GM10847 (cell line): ENCODE results near the gene SYNC.

Experiments used
- POLR2A ChIP-seq: IDR thresholded peaks from 2 replicates; pipeline ENCODE4 v1.6.1; 2011; ENCODE audit not compliant: insufficient read length; ENCODE audit errors: extremely low read depth

SYNC gene

GRCh38 chr1:32702599-32703478, at the start of gene SYNC:
Gene SYNC, minus strand, starts transcription at chr1:32702770. Its CDS starts 110 bp downstream, at chr1:32702660.
- no peak for TF ChIP-seq POLR2A

GRCh38 chr1:32749771-32750170, 47.2 kb upstream of the SYNC start:
- no peak for TF ChIP-seq POLR2A

DNA sequence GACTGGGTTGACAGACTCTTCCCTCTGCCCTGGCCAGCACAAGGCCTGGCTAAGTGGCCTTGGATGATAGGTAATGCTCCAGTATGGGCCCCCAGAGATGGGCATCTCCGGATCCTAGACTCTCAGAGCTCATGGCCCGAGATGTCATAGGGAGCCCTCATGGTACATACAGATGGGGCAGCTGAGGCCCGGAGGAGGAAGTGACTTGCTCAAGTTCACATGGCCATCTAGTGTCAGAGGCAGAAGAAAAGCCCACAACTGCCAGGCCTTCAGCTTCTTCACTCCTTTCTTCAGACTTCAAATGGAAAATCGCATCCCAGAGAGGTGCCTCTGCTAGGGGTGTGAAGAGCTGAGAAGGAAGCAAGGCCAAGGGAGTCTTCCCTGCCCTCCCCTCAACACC, 46.8 kb upstream of the SYNC start:
- TF ChIP-seq POLR2A = no peak

- TF ChIP-seq POLR2A = no peak
Observed at GRCh38 chr1:32748926-32749325, 46.4 kb upstream of the SYNC start.

DNA sequence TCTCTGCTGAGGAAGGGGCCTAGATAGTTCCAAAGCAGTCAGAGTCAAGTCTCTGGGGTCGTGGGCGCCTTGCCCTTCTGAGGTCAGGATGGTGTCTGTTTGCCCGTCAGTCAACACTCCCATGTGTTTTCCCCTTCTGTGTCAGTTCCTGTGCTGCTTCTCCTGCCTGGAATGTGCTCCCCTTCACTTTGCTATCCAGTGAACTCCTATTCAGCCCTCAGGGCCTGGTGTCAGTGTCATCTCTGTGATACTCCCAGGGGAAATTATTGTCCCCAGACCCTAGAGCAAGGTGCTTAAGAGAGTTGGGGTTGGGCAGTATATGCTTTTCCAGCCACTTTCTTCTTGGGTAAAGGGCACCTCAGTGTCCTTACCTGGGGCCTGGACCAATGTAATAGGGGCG, 45.8 kb upstream of the SYNC start:
- TF ChIP-seq POLR2A = no peak

DNA sequence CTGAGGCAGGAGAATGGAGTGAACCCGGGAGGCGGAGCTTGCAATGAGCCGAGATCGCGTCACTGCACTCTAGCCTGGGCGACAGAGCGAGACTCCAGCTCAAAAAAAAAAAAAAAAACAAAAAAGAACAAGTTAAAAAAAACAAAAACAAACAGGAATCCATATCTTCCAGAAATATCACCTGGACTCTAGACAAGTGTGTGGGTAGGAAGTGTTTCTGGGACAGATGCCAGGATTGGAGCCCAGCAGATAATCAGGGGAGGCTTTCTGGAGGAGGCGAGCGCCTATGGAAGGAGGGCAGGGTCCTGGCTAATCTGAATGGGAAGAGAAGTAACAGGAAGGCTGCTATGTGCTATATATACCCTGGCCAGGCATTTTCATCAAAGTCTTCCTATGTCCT, 43.6 kb upstream of the SYNC start:
- TF ChIP-seq POLR2A = no peak

GRCh38 chr1:32744071-32744425, 41.5 kb upstream of the SYNC start:
- no peak for TF ChIP-seq POLR2A

- TF ChIP-seq POLR2A = no peak
Observed at GRCh38 chr1:32743380-32744070, 41.0 kb upstream of the SYNC start.

DNA sequence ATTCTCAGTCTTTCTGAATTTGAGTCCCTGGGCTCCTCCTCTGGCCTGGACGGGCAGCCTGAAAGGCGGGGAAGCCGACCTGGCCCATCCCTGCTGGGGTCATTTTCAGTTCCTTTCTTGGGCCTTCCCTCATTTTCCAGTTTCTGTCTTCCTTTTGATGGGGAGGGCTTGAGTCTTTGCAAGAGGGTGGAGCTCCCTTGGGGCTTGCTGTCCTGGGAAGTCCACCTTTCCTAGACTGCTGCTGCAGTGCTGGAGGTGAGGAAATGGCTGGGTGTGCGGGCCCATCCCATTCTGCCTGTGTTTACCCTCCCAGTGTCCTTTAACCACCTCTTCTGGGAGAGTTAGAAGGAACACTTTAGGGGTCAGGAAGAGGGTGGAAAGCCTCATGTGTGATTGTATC, 40.4 kb upstream of the SYNC start:
- TF ChIP-seq POLR2A = no peak

GRCh38 chr1:32742199-32742947, 39.8 kb upstream of the SYNC start:
- no peak for TF ChIP-seq POLR2A

GRCh38 chr1:32741413-32742198, 39.0 kb upstream of the SYNC start:
- no peak for TF ChIP-seq POLR2A

DNA sequence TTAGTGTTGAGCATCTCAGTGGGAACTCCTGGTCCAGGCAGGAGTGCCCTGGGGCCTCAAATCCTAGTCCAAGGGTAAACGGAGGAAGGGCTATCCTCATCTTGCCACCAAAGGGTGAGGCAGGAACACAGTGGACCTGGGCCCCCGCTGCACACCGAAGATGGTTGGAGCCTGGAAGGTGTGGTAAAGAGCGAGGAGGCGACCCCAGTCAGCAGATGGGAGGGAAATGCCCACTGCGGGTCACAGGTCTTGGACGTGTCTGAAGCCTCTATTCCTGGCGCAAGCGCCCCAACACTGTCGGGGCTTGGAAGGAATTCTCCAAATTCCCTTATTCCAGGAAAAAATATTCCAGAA, 38.5 kb upstream of the SYNC start:
- TF ChIP-seq POLR2A = no peak

DNA sequence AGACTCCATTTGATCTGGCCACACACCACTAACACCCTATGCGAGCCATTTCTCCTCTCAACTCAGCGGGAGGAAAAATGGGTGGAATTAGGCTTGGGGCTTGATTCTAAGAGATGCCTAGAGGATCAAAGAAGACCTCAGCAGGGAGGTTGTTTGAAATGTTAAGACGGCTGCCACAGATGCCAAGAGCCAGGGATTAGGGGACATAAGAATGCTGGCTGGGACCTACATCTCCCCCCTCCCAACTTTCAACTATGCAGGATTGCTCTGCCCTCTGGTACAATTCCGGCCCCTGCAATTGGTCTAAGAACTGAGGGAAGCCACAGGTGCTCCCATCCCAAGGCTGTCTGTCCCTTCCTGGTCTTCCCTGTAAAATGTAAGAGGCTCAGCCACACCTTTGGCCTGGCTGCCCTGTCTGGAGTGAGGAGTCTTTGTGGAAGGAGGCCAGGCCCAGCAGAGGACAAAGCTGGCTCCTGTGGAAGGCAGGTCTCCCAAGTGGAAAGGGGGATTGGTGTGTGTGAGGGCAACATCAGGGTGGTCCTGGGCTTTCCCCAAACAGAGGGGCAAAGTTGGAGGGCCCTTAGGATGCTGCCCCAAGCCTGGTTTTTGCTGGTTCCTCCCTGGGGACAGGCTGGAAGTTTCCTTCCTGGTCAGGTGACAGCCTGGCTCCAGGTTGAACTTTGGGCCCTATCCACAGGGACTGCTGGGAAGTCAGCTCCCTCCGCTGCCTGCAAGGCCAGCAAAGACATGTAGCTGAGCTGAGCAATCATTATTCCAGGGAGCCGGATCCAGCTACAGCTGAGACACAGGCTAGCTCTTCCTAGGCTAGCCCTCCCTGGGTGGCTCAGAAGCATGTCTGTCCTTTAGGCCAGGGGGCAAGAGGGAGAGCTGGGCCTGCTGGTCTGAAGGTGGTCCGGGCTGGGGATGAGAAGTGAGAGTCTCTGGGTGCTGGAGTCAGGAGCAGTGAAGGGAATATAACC, 34.5 kb upstream of the SYNC start:
- TF ChIP-seq POLR2A = no peak
